HG03342 (cell line): Measurements from ENCODE around the gene CARMIL1.
A peak's percentile ranks its signal among the peaks of the same experiment; 100 is the strongest.

Experiments
- ATAC-seq: cut with Tn5 transposase; IDR thresholded peaks from one replicate; pipeline ENCODE4 v1.9.1; 2021; ENCODE audit warnings: mild to moderate bottlenecking, moderate library complexity; ENCODE audit not compliant: unreplicated experiment

The CARMIL1 gene

DNA sequence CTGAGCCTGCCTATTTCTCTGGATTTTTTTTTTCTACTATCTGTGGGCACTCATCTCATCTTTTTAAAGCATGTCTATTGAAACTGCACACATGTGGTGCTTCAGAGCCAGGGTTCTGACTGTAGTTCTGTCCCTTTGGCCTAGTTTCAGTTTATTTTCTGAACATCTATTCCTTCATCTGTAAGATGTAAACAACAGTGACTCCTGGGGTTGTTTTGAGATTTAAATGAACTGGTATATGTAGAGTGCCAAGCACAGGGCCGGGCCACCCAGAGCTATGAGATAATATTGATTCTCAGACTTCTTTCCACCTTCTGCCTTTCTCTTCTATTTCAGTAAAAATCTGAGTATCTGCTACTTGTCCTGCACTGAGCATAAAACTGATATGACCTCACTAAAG is 185.1 kb downstream of the CARMIL1 start:
- ATAC-seq, result no peak

- ATAC-seq, result no peak
Observed at GRCh38 chr6:25465941-25466340, 186.8 kb downstream of the CARMIL1 start.

GRCh38 chr6:25468881-25469280 is 189.7 kb downstream of the CARMIL1 start:
- no peak for ATAC-seq

DNA sequence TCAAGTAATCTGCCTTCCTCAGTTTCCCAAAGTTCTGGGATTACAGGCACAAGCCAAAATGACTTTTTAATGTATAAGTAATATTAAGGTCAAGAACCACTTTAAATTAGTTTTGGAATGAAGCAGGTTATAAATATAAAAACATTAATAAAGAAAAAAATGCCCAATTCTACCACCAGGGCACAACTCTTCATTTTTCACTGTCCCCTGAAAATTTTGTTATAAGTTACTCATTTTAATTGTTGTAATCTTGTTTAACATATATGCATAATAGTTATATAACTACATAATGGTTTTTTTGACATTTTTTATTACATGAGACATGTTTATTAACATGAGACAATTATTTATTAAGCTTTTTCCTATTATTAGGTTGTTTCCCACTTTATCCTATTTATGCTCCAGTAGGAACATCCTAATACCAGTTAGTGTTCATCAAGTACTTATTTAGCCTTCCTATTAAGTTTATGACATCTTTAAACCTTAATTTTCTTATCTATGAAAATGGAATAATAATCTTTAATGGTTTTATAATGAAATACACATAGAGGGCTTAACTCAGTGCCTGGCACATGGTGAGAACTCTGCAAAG is 190.7 kb downstream of the CARMIL1 start:
- no peak for ATAC-seq

DNA sequence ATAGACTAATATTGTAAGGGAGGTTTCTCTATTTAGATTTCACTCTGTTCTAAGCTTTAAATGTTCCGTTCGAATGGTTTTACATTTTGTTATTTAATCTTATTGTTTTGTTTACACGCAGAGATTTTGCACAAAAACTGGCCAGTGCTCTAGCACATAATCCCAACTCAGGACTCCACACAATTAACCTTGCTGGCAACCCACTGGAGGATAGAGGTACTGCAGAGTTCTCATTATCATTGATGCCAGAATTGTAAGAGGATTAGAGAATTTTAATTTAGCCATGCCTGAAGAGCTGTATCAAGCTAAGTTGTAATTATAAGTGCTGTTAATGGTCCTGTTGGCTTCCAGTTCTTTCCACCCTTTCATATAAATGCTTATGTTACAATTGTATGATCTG is 193.1 kb downstream of the CARMIL1 start:
- ATAC-seq, result no peak

- no peak for ATAC-seq
Observed at GRCh38 chr6:25472906-25473305, 193.7 kb downstream of the CARMIL1 start.

- ATAC-seq, result no peak
Observed at GRCh38 chr6:25473447-25473846, 194.3 kb downstream of the CARMIL1 start.

DNA sequence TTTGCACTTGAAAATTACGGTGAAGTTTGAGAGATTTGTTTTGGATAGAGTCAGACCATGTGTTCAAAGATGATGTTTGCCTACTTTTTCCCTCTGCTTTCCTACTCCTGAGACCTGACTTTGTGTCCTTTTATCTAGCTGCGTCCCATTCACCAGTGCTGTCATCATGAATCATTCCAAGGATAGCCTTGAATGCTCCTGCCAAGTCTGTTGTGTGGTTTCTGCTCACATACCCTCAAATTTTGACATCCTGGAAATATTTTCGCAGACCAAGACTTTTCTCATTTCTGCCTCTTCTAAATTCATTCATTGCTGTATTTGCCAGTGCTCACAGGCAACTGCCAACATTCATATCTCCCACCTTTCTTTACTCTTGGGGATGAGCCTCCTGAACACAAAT is 197.0 kb downstream of the CARMIL1 start:
- no peak for ATAC-seq

- no peak for ATAC-seq
Observed at GRCh38 chr6:25477006-25477590, 197.9 kb downstream of the CARMIL1 start.

DNA sequence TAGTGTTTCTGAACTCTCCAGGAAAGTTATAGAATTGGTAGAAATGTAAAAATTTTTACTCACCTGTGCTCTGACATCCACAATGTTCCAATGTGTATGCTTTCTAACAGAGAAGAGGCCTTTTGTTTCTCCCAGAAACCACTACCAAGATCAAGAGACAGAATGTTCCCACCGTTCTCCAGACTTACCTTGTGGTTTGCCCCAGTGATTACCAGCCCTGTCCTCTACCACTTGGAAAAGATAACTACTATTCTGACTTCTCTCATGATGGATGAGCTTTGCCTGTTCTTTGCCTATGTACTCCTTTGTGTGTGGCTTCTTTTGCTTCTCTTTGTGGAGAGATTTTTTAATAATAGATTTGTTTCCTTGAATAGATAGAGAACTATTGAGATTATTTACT is 199.8 kb downstream of the CARMIL1 start:
- ATAC-seq, result no peak

- no peak for ATAC-seq
Observed at GRCh38 chr6:25481267-25481666, 202.1 kb downstream of the CARMIL1 start.

- no peak for ATAC-seq
Observed at GRCh38 chr6:25482996-25483395, 203.8 kb downstream of the CARMIL1 start.

DNA sequence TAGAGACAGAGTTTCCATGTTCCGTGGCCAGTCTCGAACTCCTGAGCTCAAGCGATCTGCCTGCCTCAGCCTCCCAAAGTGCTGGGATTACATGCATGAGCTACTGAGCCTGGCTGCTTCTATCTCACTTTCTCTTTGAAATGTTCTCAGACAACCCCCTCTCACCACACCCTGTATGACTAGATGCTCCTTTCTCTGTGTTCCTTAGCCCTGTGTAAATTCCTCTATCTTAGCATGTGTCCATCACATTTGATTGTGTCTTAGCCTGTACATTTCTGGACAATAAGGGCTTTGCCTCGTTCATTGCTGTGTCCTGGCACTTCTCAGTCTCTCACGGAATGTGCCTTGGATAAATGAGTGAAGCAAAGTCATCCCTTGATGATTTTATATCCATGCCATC is 204.8 kb downstream of the CARMIL1 start:
- ATAC-seq, result no peak

GRCh38 chr6:25484900-25485299 is 205.7 kb downstream of the CARMIL1 start:
- no peak for ATAC-seq

DNA sequence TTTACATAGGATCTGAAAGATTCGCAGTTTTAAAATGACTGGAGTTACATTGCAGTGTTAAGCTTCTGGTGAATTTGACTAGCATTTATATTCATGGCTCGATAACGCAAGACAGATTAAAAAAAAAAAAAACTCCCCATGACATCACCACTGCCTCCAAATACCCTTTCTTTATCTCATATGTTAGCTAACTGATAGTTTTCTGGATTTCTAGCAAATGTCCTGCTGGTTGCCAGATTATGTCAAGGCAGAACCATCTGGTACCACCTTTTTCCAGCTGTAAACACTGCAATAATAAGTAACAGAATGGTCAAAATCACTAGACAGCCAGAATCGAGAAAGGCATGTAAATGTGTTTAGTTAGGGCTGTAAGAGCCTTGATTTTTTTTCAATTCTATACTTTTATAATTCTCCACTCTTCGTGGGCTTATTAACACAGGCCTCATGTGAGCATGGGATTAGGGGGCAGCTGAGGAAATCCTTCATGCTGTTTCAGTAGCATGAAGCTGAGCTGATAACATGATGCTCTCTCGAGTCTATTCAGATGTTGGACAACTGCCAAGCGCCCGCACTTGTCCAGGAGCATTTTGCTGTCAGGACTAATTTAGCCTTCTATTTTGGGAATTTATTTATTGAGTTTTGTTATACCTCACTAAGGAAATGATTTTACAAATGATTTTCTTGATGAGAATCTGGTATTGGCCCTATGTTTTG is 206.8 kb downstream of the CARMIL1 start:
- no peak for ATAC-seq

- no peak for ATAC-seq
Observed at GRCh38 chr6:25486550-25486949, 207.4 kb downstream of the CARMIL1 start.

GRCh38 chr6:25487012-25487411 is 207.8 kb downstream of the CARMIL1 start:
- no peak for ATAC-seq

DNA sequence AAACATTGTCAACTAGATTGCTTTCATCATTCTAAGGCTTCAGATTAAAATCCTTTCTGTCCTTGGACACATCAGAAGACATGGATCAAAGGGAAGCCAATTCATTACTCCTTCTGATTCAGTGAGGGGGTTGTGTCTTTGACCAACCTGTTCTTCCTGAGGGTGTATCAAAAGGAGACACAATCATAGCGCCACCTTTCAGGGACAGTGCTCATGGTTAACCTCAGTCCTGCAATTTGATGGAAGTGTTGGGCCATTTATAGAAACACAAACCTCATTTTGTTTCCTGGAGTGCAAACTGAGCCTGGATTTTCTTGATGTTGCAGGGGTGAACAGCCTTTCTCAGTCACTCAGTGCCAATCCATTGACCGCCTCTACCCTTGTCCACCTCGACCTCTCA is 209.0 kb downstream of the CARMIL1 start:
- no peak for ATAC-seq

DNA sequence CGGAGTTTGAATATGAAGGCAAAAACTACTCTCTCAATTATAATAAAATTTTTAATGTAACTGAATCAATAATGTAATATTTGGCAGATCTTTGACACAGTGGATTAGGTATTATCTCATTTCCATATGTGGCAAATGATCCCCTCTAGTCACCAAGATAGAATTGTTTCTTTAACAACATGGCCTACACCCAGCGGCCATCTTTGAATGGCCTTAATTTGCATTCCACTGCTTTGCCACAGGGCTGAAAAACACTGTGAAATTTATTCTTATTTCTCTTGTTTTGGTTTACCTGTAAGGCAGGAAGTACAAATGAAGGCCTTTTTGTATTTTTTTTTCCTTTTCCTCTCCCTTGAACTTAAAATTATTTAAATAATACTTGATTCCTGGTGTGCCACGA is 210.2 kb downstream of the CARMIL1 start:
- ATAC-seq, result no peak

- peak; percentile 87 for ATAC-seq
Observed at GRCh38 chr6:25490018-25490801, 211.0 kb downstream of the CARMIL1 start.

GRCh38 chr6:25492951-25493350 is 213.8 kb downstream of the CARMIL1 start:
- no peak for ATAC-seq

- ATAC-seq, result no peak
Observed at GRCh38 chr6:25494469-25494868, 215.3 kb downstream of the CARMIL1 start.
